GM21381 (cell line): ENCODE data around the gene FNDC7.
"Not testable (repeated sequence)": the region's sequence is repeated elsewhere in the genome, so short reads cannot be mapped to it uniquely, and the experiment has no call there.

Experiments
- ATAC-seq: cut with Tn5 transposase; IDR thresholded peaks from one replicate; pipeline ENCODE4 v1.9.1; 2021; ENCODE audit warnings: mild to moderate bottlenecking, moderate library complexity; ENCODE audit not compliant: unreplicated experiment

FNDC7 gene, protein sequence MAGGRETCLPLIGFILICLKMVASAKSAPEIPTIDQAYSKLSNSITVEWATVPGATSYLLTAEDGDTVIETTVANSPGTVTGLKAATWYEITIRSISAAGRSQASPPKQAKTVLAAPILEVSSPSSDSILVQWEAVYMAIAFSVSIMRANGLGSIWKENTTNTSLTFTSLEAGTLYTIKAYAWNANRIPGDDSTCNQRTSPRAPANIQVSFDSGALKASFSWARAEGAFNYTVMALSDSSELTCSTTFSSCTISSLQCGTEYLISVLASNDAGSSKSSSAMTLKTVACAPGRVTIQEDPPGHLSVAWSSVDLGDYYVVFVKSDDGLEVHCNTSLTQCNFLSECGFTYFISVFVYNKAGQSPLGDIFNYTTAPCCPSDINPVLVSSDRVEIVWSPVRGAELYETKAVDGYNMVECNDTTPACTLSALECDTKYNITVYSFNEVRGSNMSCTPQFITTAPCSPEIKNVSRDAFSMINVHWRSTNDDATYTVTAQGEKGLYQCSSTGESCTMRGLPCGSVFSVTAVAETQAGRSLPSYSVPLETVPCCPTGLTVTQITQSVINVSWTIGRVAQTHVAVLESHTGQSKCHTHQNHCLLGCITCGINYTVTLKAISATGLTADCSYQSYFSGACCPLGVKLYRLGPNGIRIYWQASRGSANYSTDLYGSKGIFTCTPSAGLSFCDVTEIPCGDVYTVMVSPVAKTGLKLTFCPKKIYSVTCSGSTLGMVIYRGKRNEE

DNA sequence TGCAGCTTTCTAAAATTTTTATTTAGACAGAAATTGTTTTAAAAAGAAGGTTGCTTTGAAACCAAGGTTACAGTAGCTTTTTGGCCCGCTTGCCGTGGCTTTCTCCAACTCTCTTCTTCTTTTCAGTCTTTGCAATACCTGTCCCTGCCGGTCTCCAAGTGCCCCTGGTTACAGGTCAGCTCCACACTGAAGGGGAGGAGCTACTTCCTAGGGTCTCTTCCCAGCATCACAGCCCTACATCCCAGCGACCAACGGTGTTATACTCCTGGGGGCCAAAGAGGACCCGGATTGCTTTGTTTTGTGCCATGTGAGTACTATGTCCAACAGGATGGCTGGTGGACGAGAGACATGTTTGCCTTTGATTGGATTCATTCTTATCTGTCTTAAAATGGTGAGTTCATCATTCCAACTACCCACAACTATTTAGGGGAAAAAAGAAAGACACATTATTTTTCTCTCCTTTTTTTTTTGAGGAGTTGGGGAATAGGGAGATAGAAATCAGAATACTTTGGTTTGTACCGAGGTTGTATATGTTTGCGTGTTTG, at the start of gene FNDC7:
FNDC7 (plus strand) TSS at position 303 of the 545 bp plus-strand sequence; CDS start at position 329, 26 bp downstream.
- no peak for ATAC-seq

DNA sequence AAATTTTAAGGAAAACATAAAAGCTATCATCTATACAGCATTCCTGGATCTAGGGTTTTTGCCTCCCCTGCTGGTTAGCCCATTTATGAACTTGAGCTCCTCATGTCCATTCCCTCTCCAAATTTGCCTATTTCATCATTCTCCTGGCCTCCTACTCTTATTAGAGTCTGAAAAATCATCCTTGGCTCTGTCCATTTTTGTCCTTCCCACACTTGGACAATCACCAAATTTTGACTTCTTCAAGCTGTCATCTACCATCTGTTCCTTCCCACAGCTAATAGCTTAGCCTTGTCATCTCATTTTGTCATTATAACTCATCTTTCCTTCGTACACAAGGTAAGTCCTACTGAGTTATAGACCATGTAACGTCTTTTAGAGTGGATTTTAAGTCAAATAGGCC, 49.6 kb upstream of the FNDC7 start:
- ATAC-seq = no peak

DNA sequence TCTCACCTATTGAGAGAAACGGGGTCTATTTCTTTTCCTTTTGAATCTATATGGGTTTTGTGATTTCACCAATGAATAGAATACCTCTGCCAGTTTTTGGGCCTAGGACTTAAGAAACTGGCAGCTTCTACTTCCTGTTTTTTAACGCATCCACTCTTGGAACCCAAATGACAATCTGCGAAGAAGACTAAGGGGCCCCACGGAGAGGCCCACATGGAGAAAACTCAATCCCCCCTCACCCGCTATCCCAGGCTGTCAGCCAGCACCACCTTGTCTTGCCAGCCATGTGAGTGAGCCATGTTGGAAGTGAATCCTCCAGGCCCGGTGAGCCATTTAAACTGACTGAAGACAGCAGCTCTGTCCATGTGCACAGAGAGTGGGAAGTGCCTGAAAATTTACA, 48.2 kb upstream of the FNDC7 start:
- ATAC-seq = no peak

DNA sequence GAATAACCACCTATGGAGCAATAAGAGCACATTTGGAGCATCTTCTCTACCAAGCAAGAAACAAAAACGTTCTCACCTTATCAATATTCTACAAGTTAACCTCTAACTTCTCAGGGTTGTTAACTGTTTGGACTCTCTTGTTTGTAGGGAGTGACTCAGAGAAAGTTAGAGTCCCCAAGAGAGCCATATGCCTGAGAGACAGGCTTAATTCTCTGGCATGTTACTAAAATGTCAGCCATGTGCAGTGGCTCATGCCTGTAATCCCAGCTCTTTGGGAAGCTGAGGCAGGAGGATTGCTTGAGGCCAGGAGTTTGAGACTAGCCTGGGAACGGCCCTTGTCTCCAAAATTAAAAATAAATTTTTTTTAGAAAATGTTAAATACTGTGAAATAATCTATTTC, 47.6 kb upstream of the FNDC7 start:
- no peak for ATAC-seq

DNA sequence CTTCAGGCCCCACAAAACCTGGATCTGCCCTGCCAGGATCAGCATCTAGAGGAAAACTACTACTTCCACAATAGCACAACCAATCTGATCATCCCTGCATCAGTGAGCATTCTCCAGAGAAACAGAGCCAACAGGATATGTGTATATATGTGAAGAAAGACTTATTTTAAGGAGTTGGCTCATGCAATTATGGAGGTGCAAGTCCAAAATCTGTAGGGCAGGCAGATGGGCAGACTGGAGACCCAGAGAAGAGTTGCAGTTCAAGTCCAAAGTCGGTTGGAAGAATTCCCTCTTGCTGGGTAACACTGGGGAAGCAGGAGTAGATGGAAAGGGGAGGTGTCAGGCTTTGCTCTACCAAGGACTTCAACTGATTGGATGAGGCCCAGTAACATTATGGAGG, 46.9 kb upstream of the FNDC7 start:
- ATAC-seq = no peak

DNA sequence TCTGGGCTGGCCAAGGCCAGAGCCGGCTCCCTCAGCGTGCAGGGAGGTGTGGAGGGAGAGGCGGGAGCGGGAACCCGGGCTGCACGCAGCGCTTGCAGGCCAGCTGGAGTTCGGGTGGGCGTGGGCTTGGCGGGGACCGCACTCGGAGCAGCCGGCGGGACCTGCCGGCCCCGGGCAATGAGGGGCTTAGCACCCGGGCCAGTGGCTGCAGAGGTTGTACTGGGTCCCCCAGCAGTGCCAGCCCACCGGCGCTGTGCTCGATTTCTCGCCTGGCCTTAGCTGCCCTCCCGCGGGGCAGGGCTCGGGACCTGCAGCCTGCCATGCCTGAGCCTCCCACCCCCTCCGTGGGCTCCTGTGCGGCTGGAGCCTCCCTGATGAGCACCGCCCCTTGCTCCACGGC, 45.3 kb upstream of the FNDC7 start:
- ATAC-seq = not testable (repeated sequence)

DNA sequence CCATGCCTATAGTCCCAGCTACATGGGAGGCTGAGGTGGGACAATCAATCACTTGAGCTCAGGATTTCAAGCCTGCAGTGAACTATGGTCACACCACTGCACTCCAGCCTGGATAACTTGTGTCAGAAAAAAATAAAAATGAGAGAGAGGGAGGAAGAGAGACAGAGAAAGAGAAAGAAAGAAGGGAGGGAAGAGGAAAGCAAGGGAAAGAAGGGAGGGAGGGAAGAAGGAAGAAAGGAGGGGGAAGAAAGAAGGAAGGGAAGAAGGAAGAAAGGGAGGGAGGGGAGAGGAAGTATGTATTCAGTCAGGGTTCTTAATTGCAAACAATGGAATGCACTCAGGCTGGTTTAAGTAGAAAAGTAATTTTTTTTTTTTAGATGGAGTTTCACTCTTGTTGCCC, 43.9 kb upstream of the FNDC7 start:
- ATAC-seq = no peak

DNA sequence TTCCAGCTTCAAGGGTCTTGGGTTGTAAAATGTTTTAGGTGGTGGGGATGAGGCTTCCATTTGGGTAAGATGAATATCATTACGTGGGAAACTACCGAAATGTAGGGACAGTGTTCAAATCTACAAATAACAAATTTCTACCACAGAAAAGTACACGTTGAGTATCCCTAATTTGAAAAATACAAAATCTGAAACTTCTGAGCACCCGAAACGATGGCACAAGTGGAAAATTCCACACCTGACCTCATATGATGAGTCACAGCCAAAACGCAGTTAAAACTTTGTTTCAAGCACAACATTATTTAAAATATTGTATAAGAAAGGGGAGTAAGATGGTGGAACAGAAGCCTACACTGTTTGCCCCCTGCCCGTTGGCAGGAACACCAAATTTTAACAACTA, 43.0 kb upstream of the FNDC7 start:
- no peak for ATAC-seq

DNA sequence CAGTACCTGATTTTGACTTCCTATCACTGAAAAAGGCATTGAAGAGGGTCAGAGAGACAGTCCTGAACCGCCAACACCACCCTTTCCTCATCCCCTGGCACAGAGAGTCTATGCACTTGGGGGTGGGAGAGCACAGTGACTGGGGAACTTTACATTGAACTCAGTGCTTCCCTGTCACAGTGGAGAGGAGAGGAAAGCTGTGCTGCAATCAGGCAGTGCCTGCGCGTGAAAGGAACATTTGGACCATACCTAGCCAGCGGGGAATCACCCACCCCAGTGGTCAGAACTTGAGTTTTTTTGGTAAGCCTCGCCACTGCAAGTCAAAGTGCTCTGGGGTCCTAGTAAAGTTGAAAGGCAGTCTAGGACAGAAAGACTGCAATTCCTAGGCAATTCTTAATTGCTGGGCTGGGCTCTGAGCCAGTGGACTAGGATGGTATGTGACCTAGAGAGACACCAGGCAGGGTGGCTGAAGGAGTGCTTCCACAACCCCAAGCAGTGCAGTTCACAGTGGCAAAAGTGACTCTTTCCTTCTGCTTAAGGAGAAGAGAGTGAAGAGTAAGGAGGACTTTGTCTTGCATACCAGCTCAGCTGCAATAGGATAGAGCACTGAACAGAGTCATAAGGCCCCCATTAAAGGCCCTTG, 42.5 kb upstream of the FNDC7 start:
- no peak for ATAC-seq

DNA sequence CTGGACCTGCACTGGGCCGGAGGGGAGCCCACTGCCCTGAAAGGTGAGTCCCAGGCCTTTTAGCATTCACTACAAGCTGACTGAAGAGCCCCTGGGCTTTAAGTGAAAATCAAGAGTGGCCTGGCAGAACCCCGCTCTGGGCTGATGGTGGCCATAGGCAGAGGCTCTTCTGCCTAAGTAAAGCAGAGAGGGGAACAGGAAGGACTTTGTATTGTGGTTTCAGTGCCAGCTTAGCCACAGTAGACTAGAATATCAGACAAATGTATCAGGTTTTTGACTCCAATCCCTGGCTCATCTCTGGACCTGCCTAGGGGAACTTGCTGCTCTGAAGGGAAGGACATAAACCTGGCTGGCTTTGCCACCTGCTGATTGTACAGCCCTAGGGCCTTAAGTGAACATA, 41.6 kb upstream of the FNDC7 start:
- no peak for ATAC-seq

DNA sequence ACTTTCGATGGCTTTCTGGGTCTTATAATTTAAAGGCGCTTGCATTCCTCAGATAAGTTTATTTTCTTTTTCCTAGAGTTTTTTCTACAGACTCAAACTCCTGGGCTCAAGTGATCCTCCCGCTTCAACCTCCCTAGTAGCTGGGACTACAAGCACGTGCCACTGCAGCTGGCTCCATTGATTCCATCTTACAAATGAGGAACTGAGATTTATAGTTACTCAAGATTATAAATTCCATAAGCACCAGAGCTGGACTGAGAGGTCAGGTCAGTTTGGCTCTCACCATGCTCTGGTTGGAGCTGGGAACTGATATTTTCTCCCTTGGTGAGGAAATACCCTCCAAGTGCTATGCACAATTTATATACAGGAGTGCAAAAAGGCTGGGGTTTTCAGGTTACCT, 34.0 kb upstream of the FNDC7 start:
- no peak for ATAC-seq

DNA sequence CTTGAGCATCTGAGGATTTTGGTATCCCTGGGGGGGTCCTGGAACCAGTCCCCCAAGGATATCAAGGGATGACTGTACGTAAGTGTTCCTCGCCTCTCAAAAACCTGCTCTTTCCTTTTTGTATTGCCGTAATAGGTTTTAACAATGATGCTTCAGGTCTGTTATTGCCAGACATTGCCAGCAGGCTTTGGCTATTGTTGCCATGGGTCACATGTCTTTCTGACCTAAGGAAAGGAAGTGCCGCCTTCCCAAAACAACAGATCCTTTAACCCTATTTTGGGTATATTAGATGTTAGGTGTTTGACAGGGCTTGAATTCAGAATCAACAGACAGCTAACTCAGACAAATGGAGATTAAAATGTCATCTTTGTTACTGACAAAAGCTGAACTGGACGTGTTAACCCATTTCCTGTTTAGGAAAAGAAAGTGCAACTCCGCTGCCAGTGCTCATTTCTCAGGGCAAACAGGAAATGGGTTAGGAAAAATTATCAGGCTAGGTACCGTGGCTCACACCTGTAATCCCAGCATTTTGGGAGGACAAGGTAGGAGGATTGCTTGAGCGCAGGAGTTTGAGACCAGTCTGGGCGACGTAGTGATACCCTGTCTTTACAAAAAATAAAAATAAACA, 33.0 kb upstream of the FNDC7 start:
- ATAC-seq = no peak

DNA sequence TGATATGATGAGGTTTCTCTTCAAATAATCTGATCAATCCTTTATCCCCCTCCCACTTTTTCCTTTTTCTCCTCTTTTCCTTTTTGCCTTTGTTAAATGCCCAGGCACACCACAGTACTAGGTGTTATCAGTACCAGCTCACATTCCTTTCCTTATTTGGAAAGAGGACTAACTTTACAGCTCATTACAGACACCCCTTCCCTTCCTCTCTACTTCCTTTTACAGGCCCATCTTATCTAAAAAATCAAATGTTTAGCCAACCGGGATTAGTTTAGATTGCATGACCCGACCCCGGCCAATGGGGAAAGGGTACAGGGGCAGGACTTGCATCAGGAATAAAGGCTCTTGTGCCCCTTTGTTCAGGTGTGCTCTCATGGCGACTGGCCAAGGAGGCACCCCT, 31.0 kb upstream of the FNDC7 start:
- not testable (repeated sequence) for ATAC-seq

DNA sequence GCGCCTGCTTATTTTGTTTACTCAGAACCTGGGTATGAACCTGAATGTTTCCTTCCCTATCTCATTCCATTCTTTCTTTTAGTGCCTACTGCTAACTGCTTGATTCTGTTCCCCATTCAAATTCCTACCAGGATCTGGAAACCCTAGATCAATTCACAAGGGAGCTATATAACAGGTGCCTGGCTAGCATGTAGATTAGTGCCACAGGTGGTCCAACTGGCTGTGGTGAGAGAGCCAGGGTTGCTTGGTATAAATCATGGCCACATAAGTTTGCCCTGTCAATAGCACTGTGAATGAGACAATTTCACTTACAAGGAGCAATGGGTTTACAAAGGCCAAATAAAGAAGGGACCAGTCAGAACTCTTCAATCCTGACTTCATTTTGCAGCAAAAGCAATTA, 27.2 kb upstream of the FNDC7 start:
- ATAC-seq = no peak

DNA sequence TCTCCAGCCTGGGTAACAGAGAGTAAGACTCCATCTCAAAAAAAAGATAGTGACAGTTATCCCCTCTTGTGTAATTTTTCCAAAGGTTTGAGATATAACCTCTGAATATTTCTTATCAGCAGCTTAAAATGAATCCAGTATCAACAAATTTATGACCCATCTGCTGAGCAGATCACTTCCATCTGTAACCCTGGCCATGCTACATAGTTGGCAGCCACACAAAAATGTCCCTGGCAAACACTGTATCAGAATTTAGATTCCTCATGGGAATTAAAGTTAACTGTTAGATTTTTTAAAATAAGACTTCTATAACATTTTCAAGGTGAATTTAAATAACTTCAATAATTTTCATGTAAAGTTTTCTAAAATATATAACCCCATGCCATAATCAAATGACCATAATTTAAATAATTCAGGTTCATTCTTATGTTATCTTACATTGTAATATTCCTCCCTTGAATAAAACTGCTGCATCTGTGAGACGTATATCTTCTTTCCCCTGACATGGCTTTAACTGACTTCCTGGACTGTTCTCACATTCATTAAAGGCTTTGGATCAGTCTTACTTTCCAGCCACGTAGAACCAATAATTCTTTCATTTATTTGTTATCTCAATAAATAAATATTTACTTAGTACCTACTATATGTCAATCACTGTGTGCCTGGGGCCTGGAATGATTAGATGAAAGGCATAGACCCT, 25.9 kb upstream of the FNDC7 start:
- no peak for ATAC-seq

DNA sequence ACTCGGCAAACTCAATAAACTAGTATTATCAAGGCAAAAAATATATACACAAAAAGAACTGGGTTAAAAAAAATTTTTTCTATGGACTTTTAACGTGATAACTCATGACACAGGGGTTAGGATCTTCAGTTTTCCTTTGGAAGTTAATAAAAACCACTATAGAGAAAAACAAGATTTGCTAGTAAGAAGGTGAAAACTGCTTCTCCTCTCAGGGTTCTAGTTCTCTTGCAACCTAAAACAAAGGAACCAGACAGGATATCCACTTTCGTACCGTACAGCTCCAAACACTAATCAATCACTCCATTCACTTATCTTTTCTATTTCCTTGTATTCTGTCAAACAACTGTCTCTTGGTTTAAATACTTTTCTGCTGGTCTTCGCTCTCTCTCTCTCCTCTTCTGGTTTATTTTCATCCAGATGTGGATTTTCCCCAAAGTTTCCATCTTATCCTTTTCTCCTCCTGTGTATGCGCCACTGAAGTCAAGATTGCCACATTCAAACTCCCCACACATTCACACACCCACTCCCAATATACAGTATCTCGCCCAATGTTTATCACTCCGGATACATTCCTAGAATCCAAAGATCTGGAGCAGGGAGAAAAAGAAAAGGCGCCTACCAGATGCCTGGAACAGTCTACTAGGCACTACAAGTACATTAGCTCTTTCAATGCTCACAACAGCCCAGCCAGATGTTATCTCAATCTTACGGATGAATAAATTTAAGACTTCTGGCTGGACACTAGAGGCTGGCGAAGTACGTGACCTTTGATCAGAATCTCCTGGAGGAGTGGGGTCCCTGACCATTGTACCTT, 21.4 kb upstream of the FNDC7 start:
- no peak for ATAC-seq

DNA sequence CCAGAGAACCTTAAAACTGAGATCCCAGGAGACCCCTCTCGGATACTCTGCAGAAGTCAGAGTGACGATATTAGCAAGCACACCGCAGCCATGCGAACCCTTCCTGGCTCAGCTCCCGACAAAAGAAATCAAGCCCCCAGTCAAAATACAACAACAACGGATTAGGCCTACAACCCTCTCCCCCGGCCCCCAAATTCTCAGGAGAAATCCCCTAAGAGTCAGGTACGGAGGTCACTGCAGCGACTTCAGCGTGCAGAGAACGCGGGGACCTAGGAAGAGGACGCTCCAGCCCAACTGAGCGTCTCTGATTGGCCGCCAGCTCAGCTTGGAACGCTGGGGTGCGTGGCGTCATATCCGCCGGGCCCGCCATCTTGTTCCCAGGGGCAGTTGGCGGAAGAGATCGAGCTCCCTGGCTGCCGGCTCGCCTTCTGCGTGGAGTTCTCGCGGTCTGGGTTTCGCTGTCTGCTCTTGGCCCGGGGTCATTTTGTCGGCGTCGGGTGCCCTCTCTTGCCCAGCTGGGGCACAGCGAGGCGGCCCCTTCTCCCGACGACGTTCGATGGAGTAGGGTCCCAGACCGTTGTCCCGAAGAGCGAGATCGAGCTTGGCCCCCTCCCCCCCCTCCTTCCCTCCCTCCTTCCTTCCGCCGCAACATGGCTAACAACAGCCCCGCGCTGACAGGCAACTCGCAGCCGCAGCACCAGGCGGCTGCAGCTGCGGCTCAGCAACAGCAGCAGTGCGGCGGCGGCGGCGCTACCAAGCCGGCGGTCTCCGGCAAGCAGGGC, 20.6 kb upstream of the FNDC7 start, which contains the start of gene PRPF38B:
PRPF38B (plus strand) TSS at position 369 of the 782 bp plus-strand sequence; CDS start at position 651, 282 bp downstream.
- peak; percentile 92 for ATAC-seq

DNA sequence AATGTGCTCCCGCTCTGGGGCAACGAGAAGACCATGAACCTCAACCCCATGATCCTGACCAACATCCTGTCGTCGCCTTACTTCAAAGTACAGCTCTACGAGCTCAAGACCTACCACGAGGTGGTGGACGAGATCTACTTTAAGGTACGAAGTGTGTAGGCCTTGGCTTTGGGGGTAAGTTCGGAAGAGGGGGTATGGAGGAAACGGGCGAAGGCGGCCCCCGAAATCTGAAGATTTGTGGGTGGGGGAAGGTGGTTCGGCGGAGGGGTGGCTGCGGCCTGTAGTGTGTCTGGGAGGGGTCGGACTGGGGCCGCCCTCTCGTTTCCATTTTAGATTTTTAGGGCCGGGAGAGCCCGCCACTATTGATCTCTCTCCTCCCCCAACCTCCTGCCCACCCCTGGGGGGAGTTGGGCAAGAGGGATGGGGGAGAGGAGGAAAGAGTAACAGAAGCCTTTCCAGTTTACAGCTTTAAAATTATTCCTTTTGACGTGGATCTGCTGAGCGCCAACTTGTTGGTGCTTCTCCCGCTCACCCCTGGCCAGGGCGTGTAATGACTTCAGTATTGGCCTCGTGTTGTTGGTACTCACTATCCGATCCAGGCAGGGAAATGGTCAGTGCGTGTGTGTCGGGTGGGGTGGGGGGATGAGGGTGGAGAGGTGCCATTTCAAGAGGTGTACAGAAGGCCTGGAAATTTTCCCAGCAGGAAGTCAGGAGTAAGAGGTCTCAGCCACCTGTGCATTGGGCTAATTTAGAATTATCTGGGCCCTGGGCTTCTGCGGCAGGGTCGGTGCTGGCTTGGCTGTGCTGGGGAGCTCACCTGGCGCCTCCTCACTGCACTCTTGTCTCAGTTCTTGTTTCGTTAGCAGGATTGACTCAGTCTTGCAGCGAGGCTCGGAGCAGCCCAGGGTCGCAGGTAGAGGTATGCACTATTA, 19.7 kb upstream of the FNDC7 start:
- ATAC-seq = peak; percentile 59
